Dermis blood vessel endothelial cell (primary cell): ENCODE data around the gene COL4A2. TPM values are rescaled to one million over a fixed set of nuclear protein-coding genes. Genes with fewer than 3 reads are reported as not detected.
"Not testable (repeated sequence)": the region's sequence is repeated elsewhere in the genome, so short reads cannot be mapped to it uniquely, and the experiment has no call there.

Experiments used
- DNase-seq: peaks from one replicate; pipeline ENCODE4 v3.0.0; 2010
- total RNA-seq: library from RNA; depleted of rRNA; stranded (reverse); fragments of >200 nt; gene quantifications from 2 replicates; pipeline ENCODE4 v1.2.3, GENCODE V29; 2014

COL4A2 gene
- total RNA-seq, 1 donor from 2014 or later: 1,320 TPM

GRCh38 chr13:110382830-110383229, 75.7 kb downstream of the COL4A2 start:
- no peak for DNase-seq

DNA sequence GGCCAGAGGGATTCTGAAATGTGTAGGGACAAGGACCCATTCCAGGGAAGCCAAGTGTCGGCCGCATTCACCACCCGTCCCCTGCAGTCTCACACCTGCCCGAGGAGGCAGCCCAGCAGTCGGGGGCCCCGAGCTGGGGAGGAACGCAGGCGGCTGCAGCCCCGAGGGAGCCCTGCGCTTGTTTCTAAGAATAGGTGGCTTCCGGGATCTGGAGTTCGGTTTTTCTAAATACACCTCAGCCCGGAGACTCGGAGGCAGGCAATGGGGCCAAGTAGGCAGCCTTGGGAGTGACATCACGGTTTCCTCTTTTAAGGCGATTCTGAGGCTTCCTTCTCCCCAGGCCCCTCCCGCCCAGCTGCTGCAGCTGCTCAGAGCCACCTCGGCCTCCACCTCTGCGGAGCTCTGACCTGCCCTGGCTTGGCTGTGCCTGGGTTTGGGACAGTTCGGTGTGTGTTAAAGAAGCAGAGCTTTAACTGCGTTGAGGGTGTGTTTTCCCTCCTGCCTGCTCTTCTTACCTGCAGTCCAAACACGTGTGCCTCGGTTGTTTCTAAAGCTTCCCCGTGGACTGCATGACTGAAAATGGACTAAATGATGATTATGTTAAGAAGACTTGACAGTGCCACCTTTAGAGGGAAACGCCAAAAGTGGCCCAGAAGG, 80.5 kb downstream of the COL4A2 start:
- DNase-seq: no peak

DNA sequence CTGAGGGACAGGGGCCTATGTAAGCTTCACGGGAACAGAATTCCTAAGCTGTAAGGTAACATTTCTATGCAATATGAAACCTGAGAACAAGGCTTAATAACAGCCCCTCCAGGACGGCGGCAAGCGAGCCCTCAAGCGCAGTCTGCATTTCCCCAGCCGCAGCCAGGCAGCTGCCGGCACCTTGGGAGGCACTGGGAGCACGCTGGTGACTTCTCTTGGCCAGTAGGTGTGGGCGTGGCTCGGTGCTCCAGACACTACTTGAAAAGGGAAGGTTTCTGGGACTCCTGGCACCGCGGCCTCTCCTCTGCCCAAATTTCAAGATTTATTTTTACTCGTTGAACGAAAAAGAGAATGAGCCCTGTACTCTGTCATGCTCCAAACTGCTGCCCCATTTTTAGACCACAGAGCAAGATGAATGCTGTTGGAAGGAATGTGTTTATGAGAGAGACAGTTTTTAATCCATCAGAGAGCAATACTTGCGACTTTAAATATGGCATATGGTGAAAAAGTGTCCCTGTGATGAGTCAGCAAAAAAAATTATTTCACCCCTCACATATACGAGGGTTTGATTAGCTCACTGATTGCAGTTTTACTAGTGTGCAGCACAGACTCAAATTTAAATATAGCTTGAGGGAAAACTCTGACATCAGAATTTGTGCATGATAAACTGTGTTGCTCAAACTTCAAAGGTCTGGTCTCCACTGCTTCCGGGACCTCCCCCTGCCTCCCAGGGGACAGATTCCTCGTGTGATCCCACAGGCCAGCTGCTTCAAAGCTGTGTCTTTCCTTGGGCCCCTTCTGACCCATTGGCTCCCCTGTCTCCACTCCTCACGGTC, 81.2 kb downstream of the COL4A2 start:
- DNase-seq: no peak

GRCh38 chr13:110390567-110390966, 83.5 kb downstream of the COL4A2 start:
- no peak for DNase-seq

DNA sequence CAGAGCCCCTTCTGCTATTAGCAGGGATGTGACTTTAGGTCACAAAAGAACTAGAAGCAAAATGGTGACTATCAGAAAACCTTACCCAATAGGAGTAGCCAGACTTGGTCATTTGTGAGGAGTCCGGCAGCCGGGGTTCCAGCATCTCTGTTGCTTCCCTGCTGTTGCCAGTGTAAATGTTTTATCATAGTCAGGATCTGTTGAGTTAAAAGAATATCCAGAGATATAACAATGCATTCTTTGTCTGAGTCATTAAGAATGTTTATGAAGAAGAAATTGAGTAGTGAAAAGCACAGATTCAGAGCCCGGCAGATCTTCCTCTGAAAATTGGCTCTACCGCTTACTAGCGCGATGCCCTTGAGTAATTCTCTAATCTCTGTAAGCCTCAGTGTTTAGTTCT, 84.2 kb downstream of the COL4A2 start:
- no peak for DNase-seq

DNA sequence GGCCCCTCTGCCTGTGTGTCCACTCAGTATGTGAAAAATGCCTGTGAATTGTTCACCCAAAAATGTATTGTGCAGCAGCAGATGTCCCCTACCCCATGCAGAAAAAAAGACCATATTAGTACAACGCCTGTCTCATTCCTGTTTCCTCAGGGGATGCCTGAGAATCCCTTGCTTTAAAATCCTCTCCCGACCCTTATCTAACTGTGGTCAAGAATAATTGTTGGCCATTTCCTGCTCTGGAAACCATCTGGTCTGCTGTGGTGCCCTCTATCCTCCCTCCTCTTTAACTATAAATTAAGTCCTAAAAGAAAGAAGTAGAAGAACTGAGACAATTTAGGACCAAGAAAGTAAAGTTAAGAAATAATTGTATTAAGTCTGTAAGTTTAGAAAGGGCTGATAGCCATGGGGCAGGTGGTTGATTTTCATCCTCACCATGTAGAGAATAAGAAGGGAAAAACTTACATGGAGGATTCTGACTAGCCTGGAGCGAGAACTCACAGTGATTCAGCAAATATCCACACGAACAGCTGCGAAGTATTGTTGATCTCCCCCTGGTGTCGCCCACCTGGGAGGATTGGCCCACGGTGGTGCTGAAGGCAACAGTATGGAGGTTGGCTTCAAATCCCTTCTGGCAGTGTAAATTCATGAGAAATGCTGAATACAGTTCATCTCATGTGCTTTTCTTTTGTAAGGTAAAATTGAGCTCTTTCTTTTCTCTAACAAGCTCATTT, 85.6 kb downstream of the COL4A2 start:
- DNase-seq: peak; percentile 51

DNA sequence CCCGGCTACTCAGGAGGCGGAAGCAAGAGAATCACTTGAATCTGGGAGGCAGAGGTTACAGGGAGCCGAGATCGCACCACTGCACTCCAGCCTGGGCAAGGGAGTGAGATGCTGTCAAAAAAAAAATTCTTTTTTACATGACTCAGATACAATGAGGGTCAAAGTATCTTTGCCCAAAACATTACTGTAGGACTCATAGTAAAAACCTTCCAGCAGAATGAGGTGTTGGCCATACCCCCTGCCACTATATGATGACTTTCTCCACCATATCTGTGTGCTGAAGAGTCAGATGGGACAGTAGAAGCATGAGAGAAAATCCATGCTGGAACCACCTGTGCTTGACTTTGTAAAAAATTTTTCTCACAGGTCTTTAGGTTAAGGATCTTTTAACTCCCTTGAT, 86.7 kb downstream of the COL4A2 start:
- DNase-seq: no peak

GRCh38 chr13:110394371-110394841, 87.3 kb downstream of the COL4A2 start:
- no peak for DNase-seq

GRCh38 chr13:110395616-110396015, 88.5 kb downstream of the COL4A2 start:
- not testable (repeated sequence) for DNase-seq

DNA sequence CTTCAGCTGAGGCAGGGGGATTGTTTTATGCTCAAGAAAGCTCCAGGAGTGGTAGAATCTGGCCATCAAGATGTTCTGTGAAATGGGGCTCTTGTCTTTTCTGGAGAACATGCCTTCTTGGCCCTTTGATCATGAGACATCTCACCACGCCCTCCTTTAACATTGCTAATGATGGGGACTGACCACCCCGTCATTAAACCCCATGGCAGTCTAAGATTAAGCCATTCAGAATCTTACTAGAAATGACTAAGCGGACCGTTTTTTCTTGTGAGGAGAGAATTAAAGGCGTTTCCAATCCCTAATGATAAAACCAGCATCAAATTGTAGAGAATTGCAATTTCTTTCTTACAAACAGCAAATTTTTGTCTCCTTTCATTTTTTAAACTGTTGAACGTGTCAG, 89.4 kb downstream of the COL4A2 start:
- DNase-seq: no peak

GRCh38 chr13:110396913-110397381, 89.9 kb downstream of the COL4A2 start:
- no peak for DNase-seq

GRCh38 chr13:110397436-110398115, 90.5 kb downstream of the COL4A2 start:
- DNase-seq: no peak

DNA sequence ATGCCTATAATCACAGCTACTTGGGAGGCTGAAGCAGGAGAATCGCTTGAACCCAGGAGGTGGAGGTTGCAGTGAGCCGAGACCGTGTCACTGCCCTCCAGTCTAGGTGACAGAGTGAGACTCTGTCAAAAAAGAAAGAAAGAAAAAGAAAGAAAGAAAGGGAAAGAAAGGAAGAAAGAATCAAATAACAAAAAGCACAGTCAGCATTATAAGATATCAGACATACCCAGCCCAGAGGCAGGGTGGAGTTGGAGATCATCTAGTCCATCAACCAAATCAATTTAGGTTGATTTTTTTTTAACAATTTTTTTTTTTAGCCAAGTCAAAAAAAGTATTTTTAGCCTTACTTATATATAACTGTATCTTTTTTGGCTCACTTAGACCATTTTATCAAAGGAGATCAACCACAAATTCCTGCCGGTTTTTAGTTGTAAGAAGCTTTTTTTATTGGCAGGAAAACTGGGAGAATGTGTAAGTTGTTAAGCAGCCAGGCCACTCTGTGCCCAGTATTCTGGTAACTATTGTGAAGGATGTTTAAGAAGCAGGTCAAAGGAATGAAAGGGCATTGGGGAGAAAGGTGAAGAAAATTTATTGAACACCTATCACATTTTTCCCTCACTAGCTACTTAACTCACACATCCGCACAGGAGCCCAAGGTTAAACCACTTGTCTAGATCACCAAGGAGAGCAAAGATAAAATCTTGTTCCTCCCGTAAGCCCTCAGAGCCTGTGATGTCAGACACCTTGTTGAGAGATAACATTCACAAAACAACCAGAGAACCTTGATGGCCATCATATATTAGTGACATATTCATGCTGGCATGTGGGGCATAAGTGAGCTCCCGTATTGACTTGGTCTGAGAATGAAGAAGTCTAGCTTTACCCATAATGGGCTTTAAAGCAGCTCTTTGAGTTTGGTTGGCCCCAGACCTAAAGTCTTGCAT, 91.8 kb downstream of the COL4A2 start:
- DNase-seq: no peak

- DNase-seq: no peak
Measured at GRCh38 chr13:110399801-110400200, 92.7 kb downstream of the COL4A2 start.

GRCh38 chr13:110400786-110401533, 93.9 kb downstream of the COL4A2 start:
- peak; percentile 52 for DNase-seq

GRCh38 chr13:110402299-110403069, 95.4 kb downstream of the COL4A2 start:
- DNase-seq: no peak

- peak; percentile 63 for DNase-seq
Measured at GRCh38 chr13:110403315-110403714, 96.2 kb downstream of the COL4A2 start.

GRCh38 chr13:110403721-110404120, 96.6 kb downstream of the COL4A2 start:
- DNase-seq: no peak

DNA sequence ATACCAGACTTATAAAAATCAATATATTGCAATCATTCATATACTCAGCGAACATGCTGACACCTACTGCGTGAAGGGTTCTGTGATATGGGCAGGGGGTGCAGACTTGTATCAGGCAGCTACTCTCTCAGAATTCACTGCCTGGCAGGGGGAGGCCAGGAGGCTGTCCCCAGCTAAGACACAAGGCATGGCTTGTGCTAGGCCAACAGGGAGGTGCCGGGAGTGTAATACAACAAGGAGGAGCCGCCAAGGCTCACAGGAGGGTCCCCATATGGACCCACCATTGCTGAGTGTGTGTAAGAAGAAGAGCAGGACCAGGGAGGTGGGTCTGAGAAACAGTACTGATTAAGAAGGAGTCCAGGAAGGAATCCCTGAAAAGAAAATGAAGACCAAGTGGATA, 97.2 kb downstream of the COL4A2 start:
- no peak for DNase-seq
